GM19467 (cell line): ENCODE data around the gene TUBA8.
"Not testable (repeated sequence)": the region's sequence is repeated elsewhere in the genome, so short reads cannot be mapped to it uniquely, and the experiment has no call there.

Source experiments
- ATAC-seq: cut with Tn5 transposase; IDR thresholded peaks from one replicate; pipeline ENCODE4 v1.9.1; 2021; ENCODE audit warnings: mild to moderate bottlenecking, moderate library complexity; ENCODE audit not compliant: unreplicated experiment

TUBA8 gene

GRCh38 chr22:18170284-18170683 is 59.7 kb downstream of the TUBA8 start:
- ATAC-seq: not testable (repeated sequence)

GRCh38 chr22:18172203-18172602 is 61.6 kb downstream of the TUBA8 start:
- not testable (repeated sequence) for ATAC-seq

- not testable (repeated sequence) for ATAC-seq
Measured at GRCh38 chr22:18172776-18173175, 62.2 kb downstream of the TUBA8 start.

- not testable (repeated sequence) for ATAC-seq
Measured at GRCh38 chr22:18173441-18173840, 62.8 kb downstream of the TUBA8 start.
